Stimulated activated CD4-positive, alpha-beta T cell treated with anti-CD3 and anti-CD28 coated beads, Interleukin-1b, Interleukin-23, amount 100 ng/mL, for 4 hours (primary cell): Measurements from ENCODE around the gene STAM2.

Experiments used
- DNase-seq, 2 donors: peaks; one replicate each; pipeline ENCODE4 v3.0.0-alpha.2; 2020; ENCODE audit warnings: low read depth in 2 of 2

Gene STAM2

DNA sequence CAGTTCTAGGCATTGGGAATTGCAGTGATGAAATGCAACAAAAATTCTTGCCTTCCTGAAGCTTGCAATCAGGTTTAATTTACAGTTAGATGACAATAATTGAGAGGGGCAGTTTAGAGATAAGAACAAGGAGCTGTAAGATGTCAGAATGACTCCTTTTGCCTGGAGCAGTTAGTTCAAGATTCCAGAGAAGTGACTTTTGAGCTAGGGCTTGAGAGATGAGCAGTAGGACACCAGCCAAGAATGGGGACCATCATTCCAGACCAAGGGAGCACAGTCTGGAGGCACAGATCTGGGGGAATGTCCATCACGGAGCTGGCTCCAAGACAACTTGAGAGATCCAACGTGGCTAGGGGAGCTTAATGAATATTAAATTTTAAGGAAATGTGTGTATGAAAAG is 103.6 kb downstream of the STAM2 start:
- no peak for DNase-seq

DNA sequence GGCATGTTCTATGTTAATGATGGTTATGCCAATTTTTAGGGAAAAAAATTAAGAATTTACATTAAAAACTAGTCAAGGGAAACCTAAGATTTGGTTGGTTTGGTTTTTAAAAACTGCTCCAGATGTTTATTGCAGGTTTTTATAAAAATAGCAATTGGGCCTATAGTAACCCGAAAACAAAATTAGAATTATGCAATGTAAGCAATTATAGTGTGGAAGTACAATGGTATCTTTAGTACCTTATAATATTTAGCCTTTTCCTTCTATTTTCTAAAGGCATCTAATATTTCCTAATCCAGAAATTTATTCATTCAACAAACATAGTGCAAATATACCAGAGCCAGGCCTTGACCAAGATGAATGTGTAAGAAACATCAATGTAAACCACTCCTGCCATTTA is 104.0 kb downstream of the STAM2 start:
- no peak for DNase-seq

GRCh38 chr2:152071092-152071491 is 104.5 kb downstream of the STAM2 start:
- no peak for DNase-seq

DNA sequence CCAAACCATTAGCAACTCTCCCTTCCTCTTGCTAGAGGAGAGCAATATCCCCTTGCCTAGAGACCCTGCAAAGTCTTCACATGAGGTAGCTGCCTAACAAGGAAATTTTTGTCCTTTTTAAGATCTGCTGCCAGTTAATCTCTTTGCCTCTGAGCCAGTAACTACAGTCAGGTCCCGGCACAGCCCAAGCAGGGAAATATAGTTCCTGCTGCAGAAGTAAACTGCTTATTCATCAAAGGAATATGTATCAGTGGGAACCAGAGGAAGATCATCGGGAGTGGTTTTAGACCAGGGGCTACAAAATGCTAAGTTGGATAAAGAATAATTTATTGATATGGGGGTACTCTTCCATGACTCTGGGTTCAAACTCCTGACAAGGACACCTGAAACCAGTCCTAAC is 107.3 kb downstream of the STAM2 start:
- no peak for DNase-seq

DNA sequence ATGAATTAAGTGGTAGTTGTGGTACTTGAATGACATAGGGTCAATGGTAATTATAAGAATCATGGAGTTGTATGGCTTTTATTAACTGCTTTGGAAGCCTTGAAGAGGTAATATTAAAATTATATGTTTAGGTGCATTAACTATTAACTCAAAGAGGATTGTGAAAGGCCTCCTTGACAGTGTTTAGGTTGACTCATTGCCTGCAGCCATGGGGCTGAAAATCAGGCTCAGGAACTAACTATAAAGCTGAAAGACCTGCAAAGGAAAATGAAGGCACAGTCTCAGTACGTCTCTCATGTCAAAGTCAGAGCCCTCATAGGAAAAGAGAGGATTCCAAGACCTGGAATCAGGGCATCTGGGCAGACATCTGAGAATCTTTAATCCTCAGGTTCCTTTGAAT is 107.7 kb downstream of the STAM2 start:
- no peak for DNase-seq
